NOMO-1 (cell line): ENCODE measurements around the gene CADPS.

Experiments used
- DNase-seq, 2 experiments: peaks; one replicate each; lab custom pipeline; 2025; ENCODE audit not compliant: unreplicated experiment in 2 of 2; lab: John Stamatoyannopoulos, UW

The CADPS gene

GRCh38 chr3:62874711-62875557, at the start of gene CADPS:
Gene CADPS, minus strand, starts transcription at chr3:62875416. Its CDS starts 387 bp downstream, at chr3:62875029.
- no peak for DNase-seq

GRCh38 chr3:62923066-62923465, 47.9 kb upstream of the CADPS start:
- no peak for DNase-seq

GRCh38 chr3:62922326-62922725, 47.1 kb upstream of the CADPS start:
- no peak for DNase-seq

- DNase-seq: no peak
Measured at GRCh38 chr3:62920466-62920784, 45.2 kb upstream of the CADPS start.

GRCh38 chr3:62919784-62920465, 44.7 kb upstream of the CADPS start:
- DNase-seq: no peak

- no peak for DNase-seq
Measured at GRCh38 chr3:62918777-62919176, 43.6 kb upstream of the CADPS start.

- no peak for DNase-seq
Measured at GRCh38 chr3:62918131-62918530, 42.9 kb upstream of the CADPS start.

- DNase-seq: no peak
Measured at GRCh38 chr3:62911526-62911925, 36.3 kb upstream of the CADPS start.

- DNase-seq: no peak
Measured at GRCh38 chr3:62905331-62905730, 30.1 kb upstream of the CADPS start.

GRCh38 chr3:62898530-62899496, 23.6 kb upstream of the CADPS start:
- no peak for DNase-seq

- DNase-seq: no peak
Measured at GRCh38 chr3:62895901-62896300, 20.7 kb upstream of the CADPS start.

GRCh38 chr3:62892951-62893350, 17.7 kb upstream of the CADPS start:
- no peak for DNase-seq

GRCh38 chr3:62892045-62892444, 16.8 kb upstream of the CADPS start:
- DNase-seq: no peak

- no peak for DNase-seq
Measured at GRCh38 chr3:62888778-62889177, 13.6 kb upstream of the CADPS start.

- DNase-seq: no peak
Measured at GRCh38 chr3:62888180-62888579, 13.0 kb upstream of the CADPS start.

GRCh38 chr3:62885136-62885535, 9.9 kb upstream of the CADPS start:
- no peak for DNase-seq

GRCh38 chr3:62884096-62884870, 9.1 kb upstream of the CADPS start:
- no peak for DNase-seq

GRCh38 chr3:62882676-62883200, 7.5 kb upstream of the CADPS start:
- DNase-seq: no peak

GRCh38 chr3:62876064-62876463, 848 bp upstream of the CADPS start:
- DNase-seq: no peak

GRCh38 chr3:62875558-62876002, 364 bp upstream of the CADPS start:
- DNase-seq: no peak
